GM19438 (cell line): ENCODE data around the gene RPS6KA5.

ENCODE experiments used
- ATAC-seq: cut with Tn5 transposase; IDR thresholded peaks from one replicate; pipeline ENCODE4 v1.9.1; 2021; ENCODE audit warnings: low read depth; ENCODE audit not compliant: unreplicated experiment

RPS6KA5 gene

GRCh38 chr14:91032248-91032647, 28.2 kb downstream of the RPS6KA5 start:
- no peak for ATAC-seq

DNA sequence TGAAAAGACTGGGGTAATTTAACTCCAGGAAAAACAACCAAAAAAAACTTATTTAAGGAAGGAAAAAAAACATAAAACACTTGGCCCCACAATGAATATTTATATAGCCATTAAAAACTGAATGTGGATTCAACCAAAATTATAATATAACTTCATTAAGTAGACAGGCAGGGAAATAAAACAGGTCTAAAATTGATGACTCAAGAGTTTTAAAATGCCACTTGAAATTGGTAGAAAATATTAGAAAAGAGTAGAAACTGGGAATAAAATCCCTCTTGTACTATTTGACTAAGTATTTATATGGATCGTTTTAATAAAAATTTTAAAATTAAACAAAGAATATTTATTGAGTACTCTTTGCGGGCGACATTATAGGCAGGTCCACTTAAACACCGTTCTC, 28.8 kb downstream of the RPS6KA5 start:
- no peak for ATAC-seq

DNA sequence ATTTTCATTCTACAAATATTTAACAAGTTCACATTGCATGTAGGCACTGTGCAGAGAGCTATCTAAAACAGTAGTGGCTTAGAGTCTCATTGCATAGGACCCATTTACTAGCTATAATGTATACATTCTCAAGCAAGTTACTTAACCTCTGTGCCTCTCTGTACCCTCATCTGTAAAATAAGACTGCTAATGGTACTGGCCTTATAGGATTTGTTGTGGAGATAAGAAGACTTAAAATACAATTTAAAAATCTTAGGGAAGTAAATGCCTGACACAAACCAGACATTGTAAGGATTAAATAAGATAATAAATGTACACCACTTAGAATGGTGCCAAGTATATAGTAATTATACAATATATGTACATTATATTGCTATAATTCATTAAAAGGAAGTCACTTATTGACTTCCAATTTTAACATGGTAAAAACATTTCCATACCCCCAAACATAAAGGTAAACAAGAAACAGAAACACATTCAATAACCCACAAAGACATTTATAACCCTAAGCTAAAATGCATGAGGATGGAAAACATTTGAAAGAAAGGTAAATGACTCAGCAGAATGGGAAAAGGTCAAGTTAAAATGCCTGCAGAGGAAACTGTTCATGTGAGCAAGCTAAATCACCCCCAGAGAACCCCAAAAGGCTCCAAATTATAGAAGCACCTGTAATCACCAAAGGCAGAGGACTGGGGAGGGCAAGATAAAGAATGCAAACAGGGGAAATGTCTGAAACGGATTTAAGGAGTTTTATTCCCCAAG, 30.8 kb downstream of the RPS6KA5 start:
- no peak for ATAC-seq

DNA sequence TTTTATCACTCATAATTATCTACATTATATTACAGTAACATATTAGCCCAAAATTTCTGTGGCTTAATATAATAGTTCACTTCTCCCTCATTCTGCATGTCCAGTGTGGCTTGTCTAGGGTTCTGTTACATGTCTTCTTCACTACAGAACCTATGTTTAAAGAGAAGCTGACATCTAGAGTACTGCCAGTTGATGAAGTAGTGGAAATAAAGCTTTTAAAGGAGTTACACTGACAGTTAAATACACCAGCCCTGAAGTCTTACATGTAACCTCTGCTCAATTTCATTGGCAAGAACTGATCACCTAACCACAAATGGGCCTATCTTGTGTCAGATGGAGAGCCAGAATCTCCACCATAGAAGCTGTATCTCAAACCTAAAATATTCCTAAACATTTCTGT, 32.9 kb downstream of the RPS6KA5 start:
- ATAC-seq = no peak

DNA sequence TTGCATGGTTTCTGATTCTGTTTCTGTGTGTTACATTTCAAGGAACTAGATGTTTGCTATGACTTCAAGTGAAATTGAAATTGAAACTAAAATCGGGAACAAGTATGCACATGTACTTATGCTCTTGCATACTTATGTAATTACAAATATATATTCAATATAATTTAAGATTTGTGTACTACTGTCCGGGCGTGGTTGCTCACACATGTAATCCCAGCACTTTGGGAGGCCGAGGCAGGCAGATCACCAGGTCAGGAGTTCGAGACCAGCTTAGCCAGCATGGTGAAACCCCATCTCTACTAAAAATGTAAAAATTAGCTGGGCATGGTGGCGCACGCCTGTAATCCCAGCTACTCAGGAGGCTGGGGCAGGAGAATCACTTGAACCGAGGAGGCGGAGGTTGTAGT, 37.8 kb downstream of the RPS6KA5 start:
- ATAC-seq = peak; percentile 93

GRCh38 chr14:91021991-91022621, 38.3 kb downstream of the RPS6KA5 start:
- peak; percentile 45 for ATAC-seq

- no peak for ATAC-seq
Observed at GRCh38 chr14:91021115-91021514, 39.3 kb downstream of the RPS6KA5 start.

- no peak for ATAC-seq
Observed at GRCh38 chr14:91019673-91020072, 40.8 kb downstream of the RPS6KA5 start.

DNA sequence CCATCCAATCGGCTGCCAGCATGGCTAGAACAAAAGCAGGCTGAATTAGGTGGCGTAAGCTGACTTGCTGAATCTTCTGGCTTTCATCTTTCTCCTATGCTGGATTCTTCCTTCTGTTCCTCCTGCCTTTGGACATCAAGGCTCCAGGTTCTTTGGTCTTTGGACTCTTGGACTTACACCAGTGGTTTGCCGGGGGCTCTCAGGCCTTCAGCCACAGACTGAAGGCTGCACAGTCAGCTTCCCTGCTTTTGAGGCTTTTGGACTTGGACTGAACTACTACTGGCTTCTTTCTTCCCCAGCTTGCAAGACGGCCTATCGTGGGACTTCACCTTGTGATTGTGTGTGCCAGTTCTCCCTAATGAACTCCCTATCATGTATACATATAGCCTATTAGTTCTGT, 42.0 kb downstream of the RPS6KA5 start:
- ATAC-seq = no peak

GRCh38 chr14:91016800-91017410, 43.5 kb downstream of the RPS6KA5 start:
- ATAC-seq = no peak

- ATAC-seq = no peak
Observed at GRCh38 chr14:91015435-91015834, 45.0 kb downstream of the RPS6KA5 start.

DNA sequence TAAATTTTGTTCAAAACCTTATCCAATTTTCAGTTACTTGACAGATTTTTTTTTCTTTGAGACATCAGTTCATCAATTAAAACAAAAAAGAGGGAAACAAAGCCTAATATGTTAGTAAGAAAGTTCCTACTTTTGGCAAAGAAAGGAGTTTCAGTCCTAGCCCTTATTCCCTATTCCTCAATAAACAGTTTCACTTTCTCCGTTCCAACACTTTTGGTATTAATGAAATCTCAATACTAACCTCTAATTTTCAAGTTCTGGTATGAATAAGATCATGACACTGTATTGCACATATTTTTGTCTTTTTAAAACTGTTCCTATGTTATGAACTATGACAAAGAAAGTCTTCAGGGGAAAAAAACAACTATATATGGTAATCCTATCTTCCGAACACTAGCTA, 48.4 kb downstream of the RPS6KA5 start:
- no peak for ATAC-seq

GRCh38 chr14:91010153-91010533, 50.3 kb downstream of the RPS6KA5 start:
- no peak for ATAC-seq

GRCh38 chr14:91009501-91010152, 50.8 kb downstream of the RPS6KA5 start:
- ATAC-seq = peak; percentile 90

DNA sequence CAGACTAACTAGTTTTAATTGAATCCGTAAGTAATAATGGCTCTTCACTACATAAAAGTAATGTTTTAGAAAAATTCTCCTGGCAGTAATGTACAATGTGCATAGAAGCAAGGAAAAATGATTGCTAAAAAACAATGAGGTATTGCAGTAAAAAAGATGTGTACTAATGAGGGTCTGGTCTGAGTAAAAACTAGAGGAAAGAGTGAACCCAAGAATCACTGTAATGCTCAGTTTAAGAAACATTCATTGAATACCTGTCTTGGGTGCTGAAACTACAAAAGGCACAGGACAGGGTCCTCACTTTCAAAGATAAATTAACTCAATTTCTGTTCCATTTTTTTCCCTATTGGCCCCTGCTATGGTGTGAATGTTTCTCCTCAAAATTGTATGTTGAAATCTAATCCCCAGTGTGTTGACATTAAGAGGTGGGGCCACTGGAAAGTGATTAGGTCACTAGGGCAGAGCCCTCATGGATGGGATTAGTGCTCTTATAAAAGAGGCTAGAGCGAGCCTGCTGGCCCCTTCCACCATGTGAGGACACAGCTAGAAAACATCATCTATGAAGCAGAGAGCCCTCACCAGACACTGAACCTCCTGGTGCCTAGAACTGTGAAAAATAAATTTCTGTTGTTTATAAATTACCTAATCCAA, 51.6 kb downstream of the RPS6KA5 start:
- ATAC-seq = no peak

- ATAC-seq = no peak
Observed at GRCh38 chr14:91005716-91006115, 54.7 kb downstream of the RPS6KA5 start.

- no peak for ATAC-seq
Observed at GRCh38 chr14:91004987-91005386, 55.5 kb downstream of the RPS6KA5 start.

DNA sequence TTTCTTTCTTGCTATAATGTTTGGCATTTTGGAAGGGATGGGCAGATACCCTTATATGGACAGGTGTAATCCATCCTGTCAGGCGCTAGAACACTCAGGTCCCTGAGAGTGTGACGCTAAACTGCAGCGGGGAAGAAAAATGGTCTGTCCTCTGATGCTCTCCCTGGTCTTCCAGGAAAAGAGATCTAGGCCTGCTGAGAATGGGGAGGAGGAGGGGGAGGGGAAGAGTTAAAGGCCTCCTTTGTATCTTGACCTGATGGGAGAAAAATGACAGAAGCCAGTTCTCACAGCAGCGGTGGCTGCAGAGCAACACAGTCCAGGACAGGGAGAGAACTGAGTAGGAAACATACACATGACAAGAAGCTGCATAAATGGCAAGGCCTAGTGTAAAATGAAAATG, 61.1 kb downstream of the RPS6KA5 start:
- ATAC-seq = no peak

GRCh38 chr14:90996967-90997366, 63.5 kb downstream of the RPS6KA5 start:
- ATAC-seq = no peak

- no peak for ATAC-seq
Observed at GRCh38 chr14:90995785-90996184, 64.7 kb downstream of the RPS6KA5 start.

DNA sequence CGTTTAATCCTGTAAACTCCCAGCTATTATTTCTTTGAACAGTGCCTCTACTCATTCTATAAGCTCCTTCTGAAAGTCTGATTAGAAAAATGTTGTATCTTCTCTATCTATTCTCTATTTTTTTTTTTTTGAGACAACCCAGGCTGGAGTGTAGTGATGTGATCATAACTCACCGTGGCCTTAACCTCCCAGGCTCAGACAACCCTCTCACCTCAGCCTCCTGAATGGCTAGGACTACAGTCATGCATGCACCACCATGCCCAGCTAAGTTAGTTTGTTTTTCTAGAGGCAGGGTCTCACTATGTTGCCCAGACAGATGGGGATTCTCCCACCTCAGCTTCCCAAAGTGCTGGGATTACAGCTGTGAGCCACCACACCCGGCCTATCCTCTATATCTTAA, 66.6 kb downstream of the RPS6KA5 start:
- ATAC-seq = no peak
